Transverse colon (tissue), 4 donors: ENCODE results near the gene LOC101059915.
"Not testable (repeated sequence)": the region's sequence is repeated elsewhere in the genome, so short reads cannot be mapped to it uniquely, and the experiment has no call there.

Source experiments
- DNase-seq: peaks from one replicate; pipeline ENCODE4 v3.0.0-alpha.2; 2019
- H3K27ac ChIP-seq, 4 donors: fragments of 200-600 bp; sonication (generic); 2 replicates each; pipeline ENCODE4 v1.5.1; 2016 to 2018; ENCODE audit warnings: inconsistent platforms in 4 of 4
- H3K27me3 ChIP-seq: fragments of 200-600 bp; sonication (generic); 2 replicates; pipeline ENCODE4 v1.5.1; 2017; ENCODE audit warnings: inconsistent platforms
- H3K36me3 ChIP-seq, 4 donors: fragments of 200-600 bp; sonication (generic); 2 replicates each; pipeline ENCODE4 v1.5.1; 2017 to 2019; ENCODE audit warnings: inconsistent platforms in 4 of 4
- H3K4me1 ChIP-seq, 4 donors: fragments of 200-600 bp; sonication (generic); 2 replicates each; pipeline ENCODE4 v1.5.1; 2017 to 2020; ENCODE audit warnings: inconsistent platforms in 4 of 4
- H3K4me3 ChIP-seq, 4 donors: fragments of 200-600 bp; sonication (generic); 1 replicate in 1 of 4; 2 replicates in 3 of 4; pipeline versions ENCODE4 v1.5.1 to v1.6.1; 2017 to 2019; ENCODE audit warnings: inconsistent platforms in 4 of 4
- H3K9me3 ChIP-seq, 2 donors: fragments of 200-600 bp; sonication (generic); 2 replicates each; pipeline ENCODE4 v1.5.1; 2017 to 2019; ENCODE audit warnings: inconsistent platforms in 2 of 2
- CTCF ChIP-seq, 5 experiments: fragments of 200-600 bp in 3 of 5; fragments of 450-650 bp in 2 of 5; sonication (generic) in 3 of 5; IDR thresholded peaks; 1 replicate in 2 of 5; 2 replicates in 3 of 5; pipeline ENCODE4 v1.5.1; 2016 to 2017; ENCODE audit warnings: antibody characterized with exemption in 5 of 5, inconsistent platforms in 3 of 5, mild to moderate bottlenecking in 2 of 5, moderate library complexity in 1 of 5
- EP300 ChIP-seq: sonication (generic); formaldehyde crosslinking; IDR thresholded peaks from one replicate; pipeline ENCODE4 v1.6.1; 2017; ENCODE audit warnings: antibody characterized with exemption, low read depth
- POLR2A ChIP-seq: fragments of 450-650 bp; IDR thresholded peaks from one replicate; pipeline ENCODE4 v1.6.1; 2016; ENCODE audit warnings: antibody characterized with exemption, mild to moderate bottlenecking, moderate library complexity
- POLR2AphosphoS5 ChIP-seq, 3 donors: sonication (generic); formaldehyde crosslinking; IDR thresholded peaks; one replicate each; pipeline ENCODE4 v1.6.1; 2016; ENCODE audit warnings: antibody characterized with exemption in 3 of 3
- WGBS, 2 donors: methylation state at CpG; one replicate each; pipeline ENCODE4 v1.1.5; 2018; ENCODE audit warnings: low coverage in 1 of 2; 5-methylcytosine and 5-hydroxymethylcytosine counted together
- in situ Hi-C, 4 donors: fragments of 200-750 bp; cut with MboI; loops; one replicate each; pipeline versions ENCODE4 v1.15.0 to v1.15.1; 2017; ENCODE audit warnings: low sequenced_read_pairs in 3 of 4, low pct_ligation_motif_present in 1 of 4, low pct_unique_long_range_greater_than_20kb in 1 of 4
- intact Hi-C: fragments of 100-400 bp; cut with DNase I; formaldehyde crosslinking; loops from one replicate; pipeline ENCODE4 v1.15.1; 2023; ENCODE audit warnings: low total_unique reads

Gene LOC101059915

DNA sequence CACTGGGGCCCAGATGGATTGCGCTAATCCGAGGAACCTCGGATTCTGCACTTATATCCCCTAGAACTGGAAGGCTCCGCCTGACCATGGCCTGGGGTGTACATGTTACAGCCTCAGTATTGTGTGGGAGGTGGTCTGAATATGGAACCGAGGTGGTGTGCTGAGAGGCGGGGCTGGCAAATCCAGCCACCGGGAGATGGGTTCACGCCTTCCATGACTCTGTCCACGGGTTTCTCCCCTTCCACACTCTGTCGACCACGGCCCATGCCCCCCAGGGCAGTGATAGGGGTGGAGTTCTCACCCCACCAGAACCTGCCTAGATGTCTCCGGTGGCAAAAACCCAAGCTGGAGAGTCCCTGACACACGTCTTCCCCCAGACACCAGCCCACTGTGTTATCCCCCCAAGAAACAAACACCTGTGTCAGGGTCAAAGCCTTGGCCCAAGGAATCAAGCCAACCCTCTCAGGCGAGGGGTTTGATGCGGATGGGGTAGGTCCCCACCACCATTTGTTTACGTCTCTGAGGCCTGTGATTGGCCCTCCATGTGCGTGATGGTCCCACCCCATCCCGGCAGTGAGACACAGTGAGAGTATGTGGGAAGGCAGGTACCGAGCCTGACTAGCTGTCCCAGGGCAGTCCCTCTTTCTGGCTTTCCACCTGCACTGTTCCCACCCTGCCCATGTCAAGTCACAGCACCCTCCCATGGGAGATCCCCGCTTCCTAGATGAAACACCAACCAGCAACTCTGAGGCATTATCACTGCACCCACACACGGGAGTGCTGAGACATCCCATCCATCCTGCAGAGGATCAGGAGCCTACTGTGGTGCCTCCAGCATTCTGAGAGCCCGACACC, 6.6 kb upstream of the LOC101059915 start:
- Histone ChIP-seq H3K27ac (no peak overlapping the region), H3K36me3 (no peaks in the 10 kb centered on the region), H3K27me3 (no peaks in the 10 kb centered on the region), H3K4me3 (no peak overlapping the region), H3K4me1 (no peaks in the 10 kb centered on the region), H3K9me3 (no peaks in the 10 kb centered on the region)
- 86% methylated on average over 21 of the region's 22 CpGs; no CpG with 5 or more reads in 1 of the 2 donors for WGBS, 2 donors
- in situ Hi-C loops (no loop called here), intact Hi-C loops (no loop called here)
- no peak for DNase-seq
- TF ChIP-seq POLR2A (no peak), EP300 (no peak)

GRCh38 chrX:71661919-71662318, 5.4 kb upstream of the LOC101059915 start:
- 81% methylated on average over 12 of the region's 12 CpGs; no CpG with 5 or more reads in 1 of the 2 donors for WGBS, 2 donors
- no peak for DNase-seq
- in situ Hi-C loops = no loop called here

DNA sequence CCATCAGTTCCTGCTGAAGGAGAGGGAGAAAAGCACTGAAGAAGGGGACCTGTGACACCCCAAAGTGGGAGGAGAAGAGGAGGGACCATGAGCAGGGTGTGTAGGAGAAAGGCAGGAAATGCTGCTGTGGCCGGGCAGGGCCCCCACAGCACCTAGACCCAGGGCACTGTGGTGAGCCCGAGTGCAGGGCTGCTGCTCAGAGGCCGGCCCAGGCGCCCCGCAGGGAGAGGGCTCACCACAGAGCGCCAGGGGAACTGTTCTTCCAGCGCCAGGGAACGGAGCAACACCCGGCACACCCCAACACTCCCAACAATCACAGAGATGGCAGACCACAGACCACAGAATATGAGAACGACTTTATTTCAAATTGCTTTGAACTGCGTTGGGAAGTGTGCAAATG, 4.7 kb upstream of the LOC101059915 start:
- intact Hi-C loops, H3K4me3 ChIP-seq, H3K36me3 ChIP-seq, H3K27me3 ChIP-seq, DNase-seq, H3K9me3 ChIP-seq, in situ Hi-C loops, H3K4me1 ChIP-seq, H3K27ac ChIP-seq: not testable (repeated sequence)
- WGBS, 2 donors = 77% methylated on average over 11 of the region's 11 CpGs; no CpG with 5 or more reads in 1 of the 2 donors

More at GRCh38 chrX:71661919-71662318, 5.4 kb upstream of the LOC101059915 start:
- H3K4me3 ChIP-seq = no peak overlapping the region
- H3K36me3 ChIP-seq = no peaks in the 10 kb centered on the region
- no peaks in the 10 kb centered on the region for H3K9me3 ChIP-seq
- no peak overlapping the region for H3K27ac ChIP-seq
- no peaks in the 10 kb centered on the region for H3K27me3 ChIP-seq
- intact Hi-C loops = no loop called here
- no peaks in the 10 kb centered on the region for H3K4me1 ChIP-seq
- TF ChIP-seq EP300 = no peak
- no peak for TF ChIP-seq POLR2AphosphoS5 (IDR thresholded peaks at IDR 0.05)
- no peak for TF ChIP-seq CTCF (IDR thresholded peaks at IDR 0.05)
- TF ChIP-seq POLR2A = no peak

GRCh38 chrX:71663238-71663637, 4.1 kb upstream of the LOC101059915 start:
- H3K4me3 ChIP-seq, H3K27me3 ChIP-seq, H3K4me1 ChIP-seq, DNase-seq, H3K36me3 ChIP-seq, in situ Hi-C loops, H3K27ac ChIP-seq, intact Hi-C loops, H3K9me3 ChIP-seq: not testable (repeated sequence)
- WGBS, 2 donors = 52% methylated on average over 8 of the region's 8 CpGs; no CpG with 5 or more reads in 1 of the 2 donors

DNA sequence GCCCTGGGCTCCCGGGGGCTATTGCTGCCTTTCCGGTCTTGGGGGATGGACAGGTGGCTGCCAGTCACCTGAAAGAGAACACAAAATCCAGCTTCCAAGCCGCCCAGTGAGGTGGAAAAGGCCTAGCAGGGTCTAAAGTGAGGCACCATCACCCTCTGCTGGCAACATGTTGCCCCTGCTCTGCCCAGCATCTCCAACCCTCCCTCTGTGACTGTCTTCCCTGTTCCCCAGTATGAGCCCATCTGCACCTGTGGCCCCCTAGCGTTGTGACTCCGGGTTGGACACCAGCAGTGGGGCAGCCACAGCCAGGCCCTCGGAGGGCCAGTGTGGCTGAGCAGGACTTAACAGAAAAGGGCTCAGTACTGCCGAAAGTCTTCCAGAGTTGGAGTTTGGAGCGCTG, 3.1 kb upstream of the LOC101059915 start:
- H3K9me3 ChIP-seq, H3K4me3 ChIP-seq, H3K36me3 ChIP-seq, intact Hi-C loops, H3K4me1 ChIP-seq, DNase-seq, H3K27ac ChIP-seq, H3K27me3 ChIP-seq, in situ Hi-C loops: not testable (repeated sequence)
- WGBS, 2 donors = 54% methylated on average over 8 of the region's 8 CpGs; no CpG with 5 or more reads in 1 of the 2 donors

- in situ Hi-C loops (no loop called here), intact Hi-C loops (no loop called here)
- WGBS, 2 donors = 89% methylated on average over 16 of the region's 16 CpGs; no CpG with 5 or more reads in 1 of the 2 donors
Observed at GRCh38 chrX:71664889-71665491, 2.4 kb upstream of the LOC101059915 start.

More at GRCh38 chrX:71664889-71665491, 2.4 kb upstream of the LOC101059915 start:
- no peaks in the 10 kb centered on the region for H3K36me3 ChIP-seq
- no peak for DNase-seq
- no peak overlapping the region for H3K27ac ChIP-seq
- no peaks in the 10 kb centered on the region for H3K4me1 ChIP-seq
- no peaks in the 10 kb centered on the region for H3K27me3 ChIP-seq
- H3K9me3 ChIP-seq = no peaks in the 10 kb centered on the region
- TF ChIP-seq CTCF (IDR thresholded peaks at IDR 0.05) = no peak
- TF ChIP-seq POLR2AphosphoS5 (IDR thresholded peaks at IDR 0.05) = no peak
- no peak for TF ChIP-seq EP300
- no peak for TF ChIP-seq POLR2A
- H3K4me3 ChIP-seq = no peak overlapping the region
